ENCODE measurements around the gene PERM1.
"Not testable (repeated sequence)": the region's sequence is repeated elsewhere in the genome, so short reads cannot be mapped to it uniquely, and the experiment has no call there.

Gene PERM1, protein sequence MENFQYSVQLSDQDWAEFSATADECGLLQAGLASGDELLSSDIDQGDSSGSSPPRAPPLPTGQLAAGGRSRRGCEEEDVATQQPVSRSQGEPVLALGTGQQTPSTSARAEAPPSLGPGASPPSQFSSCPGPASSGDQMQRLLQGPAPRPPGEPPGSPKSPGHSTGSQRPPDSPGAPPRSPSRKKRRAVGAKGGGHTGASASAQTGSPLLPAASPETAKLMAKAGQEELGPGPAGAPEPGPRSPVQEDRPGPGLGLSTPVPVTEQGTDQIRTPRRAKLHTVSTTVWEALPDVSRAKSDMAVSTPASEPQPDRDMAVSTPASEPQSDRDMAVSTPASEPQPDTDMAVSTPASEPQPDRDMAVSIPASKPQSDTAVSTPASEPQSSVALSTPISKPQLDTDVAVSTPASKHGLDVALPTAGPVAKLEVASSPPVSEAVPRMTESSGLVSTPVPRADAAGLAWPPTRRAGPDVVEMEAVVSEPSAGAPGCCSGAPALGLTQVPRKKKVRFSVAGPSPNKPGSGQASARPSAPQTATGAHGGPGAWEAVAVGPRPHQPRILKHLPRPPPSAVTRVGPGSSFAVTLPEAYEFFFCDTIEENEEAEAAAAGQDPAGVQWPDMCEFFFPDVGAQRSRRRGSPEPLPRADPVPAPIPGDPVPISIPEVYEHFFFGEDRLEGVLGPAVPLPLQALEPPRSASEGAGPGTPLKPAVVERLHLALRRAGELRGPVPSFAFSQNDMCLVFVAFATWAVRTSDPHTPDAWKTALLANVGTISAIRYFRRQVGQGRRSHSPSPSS

DNA sequence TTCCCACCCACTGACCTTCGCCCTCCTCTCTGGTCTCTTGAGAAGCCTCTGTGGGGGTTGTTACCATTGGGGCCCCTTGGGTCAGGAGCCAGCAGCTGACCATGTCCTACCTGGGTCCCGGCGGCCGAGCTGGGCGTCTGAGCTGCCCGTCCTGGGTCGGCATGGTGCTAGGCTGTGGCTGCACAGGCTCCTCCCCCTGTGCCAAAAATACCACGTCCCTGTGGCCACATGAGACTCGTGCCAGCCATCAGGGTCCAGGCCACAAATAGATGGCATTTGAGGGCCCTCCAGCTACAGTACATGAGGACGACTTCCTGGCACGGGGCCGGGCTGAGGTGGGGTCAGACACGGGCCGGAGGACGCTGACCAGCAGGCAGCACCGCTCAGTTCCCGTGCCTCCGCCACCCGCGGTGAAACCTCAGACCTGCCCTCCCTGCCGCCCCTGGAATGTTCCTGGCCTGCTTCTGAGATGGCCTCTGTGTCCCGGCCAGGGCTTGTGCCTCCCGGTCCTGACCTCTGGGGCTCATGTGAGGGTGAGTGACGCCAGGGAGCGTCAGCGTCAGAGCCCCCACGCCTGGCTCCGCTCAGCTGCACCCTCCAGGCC, at the start of gene PERM1:
PERM1 (minus strand) TSS at position 139 of the 604 bp plus-strand sequence. CDS start 1,064 bp downstream, outside the sequence.
- no peak within 1 kb of the TSS for H3K4me3 ChIP-seq (replicated peaks; ENCODE audit: low read depth, low read length)
- TF ChIP-seq, protein P1, sequence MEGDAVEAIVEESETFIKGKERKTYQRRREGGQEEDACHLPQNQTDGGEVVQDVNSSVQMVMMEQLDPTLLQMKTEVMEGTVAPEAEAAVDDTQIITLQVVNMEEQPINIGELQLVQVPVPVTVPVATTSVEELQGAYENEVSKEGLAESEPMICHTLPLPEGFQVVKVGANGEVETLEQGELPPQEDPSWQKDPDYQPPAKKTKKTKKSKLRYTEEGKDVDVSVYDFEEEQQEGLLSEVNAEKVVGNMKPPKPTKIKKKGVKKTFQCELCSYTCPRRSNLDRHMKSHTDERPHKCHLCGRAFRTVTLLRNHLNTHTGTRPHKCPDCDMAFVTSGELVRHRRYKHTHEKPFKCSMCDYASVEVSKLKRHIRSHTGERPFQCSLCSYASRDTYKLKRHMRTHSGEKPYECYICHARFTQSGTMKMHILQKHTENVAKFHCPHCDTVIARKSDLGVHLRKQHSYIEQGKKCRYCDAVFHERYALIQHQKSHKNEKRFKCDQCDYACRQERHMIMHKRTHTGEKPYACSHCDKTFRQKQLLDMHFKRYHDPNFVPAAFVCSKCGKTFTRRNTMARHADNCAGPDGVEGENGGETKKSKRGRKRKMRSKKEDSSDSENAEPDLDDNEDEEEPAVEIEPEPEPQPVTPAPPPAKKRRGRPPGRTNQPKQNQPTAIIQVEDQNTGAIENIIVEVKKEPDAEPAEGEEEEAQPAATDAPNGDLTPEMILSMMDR (IDR thresholded peaks at IDR 0.05; ENCODE audit: low read length, missing control alignments): no peak
- no peak for DNase-seq (ENCODE audit: low read depth)

DNA sequence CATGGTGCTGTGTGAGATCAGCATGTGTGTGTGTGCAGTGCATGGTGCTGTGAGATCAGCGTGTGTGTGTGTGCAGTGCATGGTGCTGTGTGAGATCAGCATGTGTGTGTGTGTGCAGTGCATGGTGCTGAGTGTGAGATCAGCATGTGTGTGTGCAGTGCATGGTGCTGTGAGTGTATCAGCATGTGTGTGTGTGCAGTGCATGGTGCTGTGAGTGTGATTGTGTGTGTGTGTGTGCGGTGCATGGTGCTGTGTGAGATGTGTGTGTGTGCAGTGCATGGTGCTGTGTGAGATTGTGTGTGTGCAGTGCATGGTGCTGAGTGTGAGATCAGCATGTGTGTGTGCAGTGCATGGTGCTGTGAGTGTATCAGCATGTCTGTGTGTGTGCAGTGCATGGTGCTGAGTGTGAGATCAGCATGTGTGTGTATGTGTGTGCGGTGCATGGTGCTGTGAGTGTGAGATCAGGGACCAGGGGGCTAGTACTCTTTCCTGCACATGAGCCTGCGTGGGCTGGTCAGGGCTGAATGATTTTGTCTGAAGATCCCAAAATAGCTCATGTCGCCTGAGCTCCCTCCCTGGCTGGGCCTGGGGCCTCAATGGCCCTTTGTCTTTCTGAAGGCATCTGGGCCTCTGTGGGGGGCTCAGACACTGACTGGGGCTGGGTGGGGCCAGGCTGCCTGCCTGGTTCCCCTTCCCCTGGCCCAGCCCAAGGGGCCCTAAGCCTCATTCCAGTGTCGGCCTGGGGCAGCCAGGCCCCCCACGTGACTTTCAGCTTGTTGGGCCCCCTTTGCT, 49.2 kb upstream of the PERM1 start:
- not testable (repeated sequence) for DNase-seq (ENCODE audit: low read depth); H3K4me3 ChIP-seq (replicated peaks; ENCODE audit: low read depth, low read length)

DNA sequence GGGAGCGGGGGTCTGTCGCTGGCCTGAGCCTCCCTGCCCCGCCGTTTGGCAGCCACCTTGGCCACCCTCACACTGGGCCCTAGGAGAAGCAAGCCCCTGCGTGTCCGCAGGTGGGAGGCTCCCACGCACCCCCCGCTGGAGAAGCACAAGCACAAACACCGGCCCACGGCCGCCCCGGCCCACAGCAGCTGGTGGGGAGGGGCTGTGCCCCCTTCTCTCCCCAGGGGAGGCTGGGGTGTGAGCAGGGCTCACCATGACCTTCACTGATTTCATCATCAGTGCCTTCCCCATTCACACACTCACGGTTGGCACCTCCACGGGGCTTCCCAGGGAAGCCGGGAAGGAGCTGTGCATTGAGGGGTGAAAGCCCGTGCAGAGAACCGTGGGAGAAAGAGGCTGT, 45.9 kb upstream of the PERM1 start:
- TF ChIP-seq, protein P1 (IDR thresholded peaks at IDR 0.05; ENCODE audit: low read length, missing control alignments): no peak
- DNase-seq (ENCODE audit: low read depth): no peak
- H3K4me3 ChIP-seq (replicated peaks; ENCODE audit: low read depth, low read length): no peak overlapping the region

DNA sequence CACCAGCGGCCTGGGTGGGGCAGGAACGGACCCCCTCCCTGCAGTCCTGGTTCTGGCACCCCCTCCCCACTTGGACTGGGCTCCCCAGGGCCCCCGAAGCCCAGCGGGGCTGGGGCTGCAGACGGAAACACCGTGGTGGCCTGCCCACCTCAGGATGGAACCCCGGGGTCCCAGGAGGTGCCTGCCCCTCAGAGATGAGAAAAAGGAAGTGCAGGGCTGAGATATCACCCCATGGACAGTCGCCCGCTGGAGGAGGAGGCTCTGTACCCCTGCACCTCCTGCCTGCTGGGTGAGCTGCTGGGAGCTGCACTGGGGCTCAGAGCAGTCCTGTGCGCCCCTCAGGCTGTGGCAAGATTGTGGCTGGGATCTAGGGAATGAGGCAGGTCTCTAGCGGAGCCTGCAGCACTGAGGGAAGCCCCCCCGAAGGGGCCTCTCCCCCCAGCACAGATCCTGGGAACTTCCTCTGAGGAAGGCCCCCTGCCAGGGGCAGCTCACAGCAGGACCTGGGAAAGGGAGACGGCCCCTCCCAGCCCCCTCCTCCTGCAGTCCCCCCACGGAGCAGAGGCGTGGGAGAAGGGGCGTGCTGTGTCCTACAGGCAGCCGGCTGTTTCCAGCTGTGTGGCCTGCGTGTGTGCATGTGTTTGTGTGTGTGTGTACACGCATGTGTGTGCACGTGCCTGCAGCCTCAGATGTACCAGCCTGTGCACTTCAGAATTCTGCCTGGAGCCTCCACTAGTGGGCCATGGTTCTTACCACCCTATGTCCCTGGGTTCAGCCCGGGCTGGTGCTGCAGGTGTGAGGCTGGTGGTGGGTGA, 44.9 kb upstream of the PERM1 start:
- no peak overlapping the region for H3K4me3 ChIP-seq (replicated peaks; ENCODE audit: low read depth, low read length)
- TF ChIP-seq, protein P1 (IDR thresholded peaks at IDR 0.05; ENCODE audit: low read length, missing control alignments): no peak

DNA sequence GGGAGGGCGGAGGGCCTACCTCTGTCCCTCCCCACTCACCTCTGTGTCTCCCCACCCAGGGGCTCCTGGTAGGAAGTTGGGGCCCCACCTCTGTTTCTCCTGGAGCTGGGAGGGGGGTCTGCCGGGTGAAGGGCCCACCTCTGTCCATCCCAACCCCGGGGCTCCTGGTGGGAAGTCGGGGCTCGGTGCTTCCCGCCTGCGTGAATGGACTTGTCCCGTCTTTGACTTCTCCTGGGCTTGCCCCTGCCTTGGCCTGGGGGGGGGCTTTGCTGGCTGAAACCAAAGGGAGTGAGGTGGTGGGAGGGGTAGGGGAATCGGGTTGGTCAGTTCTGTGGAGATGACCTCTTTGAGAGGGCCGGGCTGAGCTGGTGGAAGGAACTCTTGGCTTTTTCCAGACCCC, 43.8 kb upstream of the PERM1 start:
- TF ChIP-seq, protein P1 (IDR thresholded peaks at IDR 0.05; ENCODE audit: low read length, missing control alignments): no peak
- no peak overlapping the region for H3K4me3 ChIP-seq (replicated peaks; ENCODE audit: low read depth, low read length)
- no peak for DNase-seq (ENCODE audit: low read depth)

More for the DNA sequence above, 44.9 kb upstream of the PERM1 start:
- DNase-seq (ENCODE audit: low read depth): no peak

DNA sequence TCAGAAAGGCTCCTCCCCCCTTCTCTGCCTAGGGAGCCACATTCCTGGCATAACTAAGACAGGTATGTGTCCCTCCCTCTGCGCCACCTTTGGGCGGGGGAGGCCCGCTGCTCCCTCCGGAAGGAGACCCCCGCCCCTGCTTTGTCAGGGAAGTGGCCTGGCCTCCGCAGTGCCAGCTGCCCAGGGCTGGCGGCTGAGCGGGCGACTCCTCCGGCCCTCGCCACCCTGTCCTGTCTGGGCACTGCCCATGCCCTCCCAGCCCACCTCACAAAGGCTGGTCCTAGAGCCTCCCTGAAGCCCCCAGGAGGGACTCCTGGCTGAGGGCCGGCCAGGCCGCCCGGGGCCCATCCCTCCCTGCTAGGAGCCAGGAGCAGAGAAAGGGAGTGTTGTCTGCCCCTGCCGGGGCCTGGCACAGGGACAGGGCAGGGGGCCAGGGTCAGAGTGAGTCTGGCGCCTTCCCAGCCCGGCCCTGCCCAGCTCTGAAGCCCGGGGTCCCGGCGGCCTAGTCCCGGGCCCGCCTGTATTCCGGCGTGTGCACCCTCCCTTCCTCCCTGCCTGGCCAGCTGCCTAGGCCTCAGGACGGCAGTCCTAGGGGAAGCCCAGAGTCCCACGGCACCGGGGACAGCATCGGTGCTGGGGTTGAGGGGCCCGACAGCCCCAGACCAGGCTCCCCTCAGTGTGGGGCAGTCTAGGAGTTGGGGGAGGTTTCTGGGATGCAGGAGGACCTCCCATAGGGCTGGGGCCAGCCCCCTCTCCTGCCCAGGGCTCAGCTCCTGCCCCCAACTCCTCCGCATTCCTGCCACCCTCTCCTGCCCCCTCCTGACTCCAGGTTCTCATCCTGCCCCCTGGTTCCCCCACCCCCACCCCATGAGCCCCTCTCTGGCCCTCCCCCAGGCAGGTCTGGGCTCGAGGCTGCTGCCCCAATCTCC, 43.1 kb upstream of the PERM1 start:
- no peak overlapping the region for H3K4me3 ChIP-seq (replicated peaks; ENCODE audit: low read depth, low read length)
- DNase-seq (ENCODE audit: low read depth): peak; percentile 21
- TF ChIP-seq, protein P1 (IDR thresholded peaks at IDR 0.05; ENCODE audit: low read length, missing control alignments): no peak

Measured in fibroblast of pulmonary artery (primary cell).